GM19328 (cell line): Measurements from ENCODE around the gene MORN5.

Experiments
- ATAC-seq: cut with Tn5 transposase; IDR thresholded peaks from one replicate; pipeline ENCODE4 v1.9.1; 2021; ENCODE audit warnings: mild to moderate bottlenecking, moderate library complexity; ENCODE audit not compliant: unreplicated experiment

The MORN5 gene

DNA sequence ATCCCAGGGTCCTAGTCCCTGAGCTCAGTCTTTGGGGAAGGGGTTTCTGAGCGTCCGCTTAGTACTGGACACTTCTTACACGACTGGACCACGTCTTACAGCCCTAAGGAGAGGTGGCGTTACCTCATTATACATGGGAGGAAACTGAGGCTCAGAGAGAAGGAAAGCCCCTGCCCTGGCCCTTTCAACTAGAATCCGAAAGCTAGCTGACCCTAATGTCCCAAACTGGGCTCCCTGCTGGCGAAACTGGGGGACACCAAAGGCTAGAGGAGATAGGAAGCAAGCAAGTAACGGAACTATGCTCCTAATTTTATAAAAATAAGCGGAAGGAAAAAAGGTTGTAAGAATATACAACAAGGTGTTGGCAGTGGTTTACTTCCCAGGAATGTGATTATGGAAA, 54.8 kb downstream of the MORN5 start:
- ATAC-seq, result no peak

DNA sequence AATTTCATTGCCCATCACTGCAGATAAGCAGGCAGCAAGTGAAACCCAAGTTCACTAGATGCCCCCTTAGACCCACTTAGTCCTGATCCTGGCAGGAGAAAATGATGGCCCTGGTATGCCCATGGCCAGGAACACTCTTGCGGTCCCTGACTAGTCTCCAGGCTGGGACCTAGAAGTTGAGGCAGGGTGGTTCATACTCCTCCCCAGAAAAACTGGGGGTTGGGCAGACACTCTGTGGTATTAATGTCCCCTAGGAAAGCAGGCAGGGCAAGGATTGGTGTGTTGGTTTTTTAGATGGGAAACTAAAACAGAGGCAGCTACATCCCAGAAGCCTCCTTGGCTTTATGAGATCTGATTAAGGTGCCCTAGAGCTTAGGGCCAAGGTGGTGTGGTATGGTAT, 56.0 kb downstream of the MORN5 start:
- no peak for ATAC-seq

GRCh38 chr9:122216138-122216797, 56.6 kb downstream of the MORN5 start:
- no peak for ATAC-seq

GRCh38 chr9:122216798-122217418, 57.2 kb downstream of the MORN5 start:
- no peak for ATAC-seq

DNA sequence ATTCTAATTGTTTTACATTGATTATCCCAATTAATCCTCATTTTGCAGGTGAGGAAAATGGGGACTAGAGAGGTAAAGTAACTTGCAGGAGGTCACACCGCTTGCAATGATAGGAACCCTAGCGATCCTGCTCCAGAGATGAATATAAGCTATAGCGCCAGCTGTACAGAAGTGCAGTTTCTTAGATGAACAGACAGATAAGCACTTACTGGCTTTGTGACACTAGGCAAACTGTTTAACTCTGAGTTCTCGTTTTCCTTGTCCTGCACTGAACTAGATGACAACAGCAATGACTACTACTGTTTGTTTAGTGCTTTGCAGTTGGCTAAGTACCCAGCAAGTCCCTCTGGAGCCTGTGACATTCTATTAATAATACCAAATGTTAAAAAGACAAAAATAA, 57.9 kb downstream of the MORN5 start:
- no peak for ATAC-seq

DNA sequence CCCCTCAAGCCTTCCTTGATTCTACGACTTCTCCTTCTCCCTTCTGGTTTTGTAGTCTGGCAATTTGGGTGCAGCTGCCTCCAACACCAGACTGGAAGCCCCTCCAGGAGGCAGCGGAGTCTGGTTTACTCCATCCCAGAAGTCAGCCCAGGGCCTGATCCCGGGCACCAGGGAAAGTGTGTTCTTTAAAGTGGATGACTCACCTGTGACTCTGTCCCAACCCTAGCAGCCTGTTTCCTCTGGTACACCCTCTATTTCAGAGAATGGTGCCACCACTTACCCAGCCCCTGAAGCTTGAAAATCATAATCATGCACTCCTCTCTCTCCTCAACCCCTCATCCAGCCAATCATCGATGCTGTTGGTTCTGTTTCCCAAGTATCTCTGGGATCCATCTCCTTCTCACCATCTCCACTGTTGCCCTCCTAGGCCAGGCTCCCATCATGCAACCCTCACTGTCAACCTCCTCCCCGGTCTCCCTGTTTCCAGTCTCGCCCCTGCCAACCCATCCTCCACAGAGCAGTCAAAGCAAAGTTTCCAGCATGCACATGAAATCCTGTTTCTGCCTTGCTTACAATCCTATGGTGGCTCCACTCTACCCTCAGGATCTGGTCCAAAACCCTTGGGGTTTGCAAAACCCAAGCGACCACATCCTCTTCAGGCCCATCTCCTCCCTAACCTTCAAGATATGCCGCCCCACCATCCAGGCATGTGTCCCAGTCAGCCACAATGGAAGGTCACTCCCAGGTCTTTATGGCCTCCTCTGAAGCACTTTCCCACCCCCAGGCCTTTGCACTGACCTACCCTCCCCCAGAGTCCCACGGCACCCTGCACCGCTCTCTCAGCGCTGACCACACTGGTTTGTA, 58.6 kb downstream of the MORN5 start:
- no peak for ATAC-seq

- no peak for ATAC-seq
These were observed 59.5 kb downstream of the MORN5 start for GRCh38 chr9:122218935-122219855.

DNA sequence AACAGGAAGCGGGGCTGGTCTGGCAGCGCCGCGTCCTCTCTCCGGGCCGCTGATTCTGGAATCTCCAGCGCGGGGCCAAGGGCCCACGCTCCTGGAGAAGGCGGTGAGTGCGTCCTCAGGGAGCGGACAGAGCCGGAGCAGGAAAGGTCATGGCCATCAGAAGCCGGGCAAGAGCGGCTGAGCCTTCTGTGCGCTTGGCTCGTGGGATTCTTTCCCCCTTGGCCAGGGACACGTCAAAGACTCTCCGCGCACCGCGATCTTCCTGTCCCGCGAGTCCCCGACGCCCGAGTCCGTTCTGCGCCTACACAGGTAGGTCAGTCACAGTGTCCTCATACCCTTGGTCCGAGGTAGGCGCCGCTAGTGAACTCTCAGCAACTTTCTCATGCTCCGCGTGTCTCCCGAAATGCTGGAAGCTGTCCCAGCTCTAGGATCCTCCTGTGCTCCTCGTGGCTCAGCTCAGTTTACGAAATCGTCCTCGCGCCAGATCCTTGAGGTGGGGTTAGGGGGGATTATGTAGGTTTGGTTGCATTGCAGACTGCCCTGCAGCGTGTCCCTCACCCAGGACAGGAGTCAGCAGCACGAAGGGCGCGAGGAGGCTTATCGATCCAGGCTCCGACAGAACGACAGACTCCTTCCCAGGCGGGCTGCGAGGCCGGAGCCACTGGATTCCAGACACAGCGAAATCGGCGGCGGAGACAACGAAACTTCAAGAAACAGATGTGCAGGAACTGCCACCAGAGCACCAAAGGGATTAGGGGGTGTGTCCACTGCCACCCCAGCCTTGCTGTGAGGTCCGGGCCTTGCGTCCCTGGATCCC, 60.4 kb downstream of the MORN5 start:
- no peak for ATAC-seq

GRCh38 chr9:122220673-122221182, 61.0 kb downstream of the MORN5 start:
- no peak for ATAC-seq

- no peak for ATAC-seq
These were observed 61.6 kb downstream of the MORN5 start for GRCh38 chr9:122221183-122221811.

DNA sequence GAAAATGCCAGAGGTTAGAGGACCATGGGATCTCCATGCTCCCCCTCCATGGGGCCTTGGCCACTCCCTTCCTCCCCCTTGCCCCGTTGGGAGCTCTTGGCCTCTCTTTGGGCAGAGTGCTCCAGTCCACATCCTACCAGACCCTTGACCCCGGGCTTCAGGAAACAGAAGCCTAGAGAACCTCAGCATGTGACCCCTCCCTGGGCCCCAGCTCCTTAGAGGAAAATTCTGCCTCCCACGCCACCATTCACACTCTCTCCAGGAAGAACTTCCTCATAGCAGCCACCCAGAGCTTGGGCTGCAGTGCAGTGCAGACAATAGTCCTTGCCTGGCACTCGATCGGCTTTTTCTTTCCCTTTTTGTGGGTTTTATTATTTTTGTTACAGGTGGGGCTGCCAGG, 63.1 kb downstream of the MORN5 start:
- ATAC-seq, result no peak

- no peak for ATAC-seq
These were observed 63.7 kb downstream of the MORN5 start for GRCh38 chr9:122223435-122223834.

DNA sequence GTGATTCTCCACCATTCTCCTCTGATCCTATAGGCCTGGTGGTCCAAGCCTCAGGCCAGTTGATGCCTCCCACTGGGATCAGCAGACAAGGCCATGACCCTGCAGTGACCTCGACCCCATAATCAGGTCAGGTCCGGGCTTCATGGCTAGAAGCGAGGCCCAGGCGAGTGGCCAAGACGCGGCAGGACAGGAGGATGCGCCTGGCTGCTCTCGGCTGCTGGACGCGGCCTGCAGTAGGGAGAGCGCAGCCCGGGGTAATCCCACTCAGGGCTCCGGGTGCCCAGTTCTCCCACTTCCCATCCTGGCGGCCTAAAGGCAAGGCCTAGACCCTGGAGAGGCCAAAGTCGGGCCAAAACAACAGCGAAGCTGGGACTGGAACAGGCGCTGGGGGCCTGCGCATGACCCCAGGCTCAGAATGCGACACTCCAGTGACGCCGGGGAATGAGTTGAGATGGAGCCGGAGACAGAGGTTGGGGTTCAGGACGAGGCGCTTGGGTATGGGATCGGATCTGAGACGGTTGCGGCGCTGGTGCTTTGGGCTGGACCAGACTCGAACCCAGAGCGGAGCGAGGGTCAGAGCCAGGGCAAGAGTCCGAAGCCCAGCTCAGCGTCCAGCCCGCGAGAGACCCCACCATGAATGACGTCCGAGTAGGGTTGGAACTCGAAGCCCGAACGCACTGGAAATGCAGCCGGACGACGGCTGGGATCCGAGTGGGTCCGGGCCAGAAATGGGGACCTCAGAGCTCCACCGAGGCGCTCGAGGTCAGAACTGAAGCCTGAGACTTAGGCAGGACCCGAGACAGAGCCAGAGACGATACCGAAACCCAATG, 65.8 kb downstream of the MORN5 start:
- no peak for ATAC-seq

DNA sequence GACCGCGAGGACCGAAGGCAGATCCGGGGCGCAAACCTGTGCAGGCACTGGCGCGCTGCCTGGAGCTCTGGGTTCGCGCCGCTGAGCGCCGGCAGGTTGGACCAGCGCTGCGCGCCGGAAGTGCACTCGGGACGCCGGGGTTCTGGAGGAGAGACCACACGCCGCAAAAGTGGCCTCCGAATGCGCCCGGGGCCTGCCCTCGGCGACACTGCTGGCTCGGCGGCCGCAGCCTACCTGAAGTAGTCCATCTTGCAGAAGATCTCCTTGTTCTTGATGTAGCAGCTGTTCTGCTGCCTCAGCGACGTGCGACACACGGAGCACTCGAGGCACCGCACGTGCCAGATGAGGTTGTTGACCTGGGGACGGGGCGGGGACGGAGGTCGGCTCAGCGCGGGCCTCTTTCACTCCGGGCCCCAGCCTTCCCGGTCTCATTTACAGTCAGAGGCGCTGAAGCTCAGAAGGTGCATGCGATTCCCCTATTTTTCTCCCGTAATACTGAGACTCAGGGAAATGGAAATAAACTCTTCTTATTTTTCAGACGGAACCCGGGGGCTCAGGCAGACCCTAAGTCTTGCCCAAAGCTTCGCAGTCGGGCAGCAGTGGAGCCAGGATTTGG, 66.5 kb downstream of the MORN5 start:
- ATAC-seq, result no peak

- ATAC-seq, result no peak
These were observed 67.3 kb downstream of the MORN5 start for GRCh38 chr9:122226758-122227574.

- ATAC-seq, result no peak
These were observed 67.8 kb downstream of the MORN5 start for GRCh38 chr9:122227575-122227900.

DNA sequence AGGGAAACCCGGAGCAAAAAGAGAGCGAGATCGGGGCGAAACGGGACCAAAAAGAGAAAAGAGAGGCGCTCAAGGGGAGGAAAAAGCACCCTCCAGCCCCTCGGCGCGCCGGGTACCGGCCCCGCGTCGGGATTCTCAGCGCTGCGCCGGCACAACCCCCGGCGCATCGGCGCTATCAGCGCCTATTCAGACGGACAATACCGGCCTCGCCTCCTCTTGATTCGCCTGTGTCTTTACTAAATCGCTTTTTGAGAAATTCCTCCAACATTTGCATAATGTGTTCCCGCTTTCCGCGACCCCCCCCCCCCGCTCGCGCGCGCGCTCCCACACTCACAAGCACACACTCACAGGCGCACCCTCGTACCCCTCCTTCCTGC, 68.5 kb downstream of the MORN5 start:
- ATAC-seq, result no peak
